HL-60 (cell line): ENCODE measurements around the gene ZMPSTE24.
"Not testable (repeated sequence)": the region's sequence is repeated elsewhere in the genome, so short reads cannot be mapped to it uniquely, and the experiment has no call there.

Source experiments
- DNase-seq, 2 experiments: peaks; one replicate each; pipeline ENCODE4 v3.0.0-alpha.2; 2010 to 2020; ENCODE audit warnings: low read depth in 1 of 2, low spot score in 1 of 2
- H3K27ac ChIP-seq: fragments of 250-450 bp; sonication (Bioruptor Pico); replicated peaks from 2 replicates; pipeline ENCODE4 v1.5.1; 2020; ENCODE audit warnings: mild to moderate bottlenecking, moderate library complexity
- H3K27me3 ChIP-seq: fragments of 250-450 bp; sonication (Bioruptor Pico); 2 replicates; pipeline ENCODE4 v1.5.1; 2021; ENCODE audit warnings: mild to moderate bottlenecking, moderate library complexity; ENCODE audit not compliant: insufficient read depth, poor library complexity, severe bottlenecking
- H3K4me3 ChIP-seq: replicated peaks from 2 replicates; pipeline ENCODE4 v1.5.1; 2011; ENCODE audit warnings: mild to moderate bottlenecking, control low read depth, low read length; ENCODE audit not compliant: insufficient read depth
- CTCF ChIP-seq: IDR thresholded peaks from one replicate; pipeline ENCODE4 v1.5.1; 2011; ENCODE audit warnings: low read length, control low read depth, inconsistent platforms; ENCODE audit not compliant: insufficient read depth
- GABPA ChIP-seq: IDR thresholded peaks from 2 replicates; pipeline ENCODE4 v1.6.1; 2012; ENCODE audit warnings: low read depth
- POLR2AphosphoS5 ChIP-seq: IDR thresholded peaks from 2 replicates; pipeline ENCODE4 v1.6.1; 2012; ENCODE audit warnings: low read depth
- SPI1 ChIP-seq: IDR thresholded peaks from 2 replicates; pipeline ENCODE4 v1.6.1; 2012; ENCODE audit warnings: low read depth, mild to moderate bottlenecking, borderline replicate concordance
- TF ChIP-seq, protein P1 (sequence below): IDR thresholded peaks from 2 replicates; pipeline ENCODE4 v1.6.1; 2012; ENCODE audit warnings: low read depth; ENCODE audit not compliant: insufficient replicate concordance

Gene ZMPSTE24

DNA sequence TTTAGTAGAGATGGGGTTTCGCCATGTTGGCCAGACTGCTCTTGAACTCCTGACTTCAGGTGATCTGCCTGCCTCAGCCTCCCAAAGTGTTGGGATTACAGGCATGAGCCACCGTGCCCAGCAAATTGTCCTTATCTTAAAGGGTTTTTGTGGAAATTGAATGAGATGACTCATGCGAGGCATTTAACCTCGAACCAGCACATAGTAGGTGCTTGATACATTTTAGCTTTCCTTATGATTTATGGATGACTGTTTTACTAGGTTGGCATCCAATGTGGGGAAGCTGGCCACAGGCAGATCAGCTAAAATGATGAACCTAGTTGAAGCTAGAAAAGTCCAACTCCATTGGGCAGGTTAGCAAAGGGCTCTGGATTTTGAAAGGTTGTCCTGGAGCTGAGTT, 60.4 kb downstream of the ZMPSTE24 start:
- TF ChIP-seq SPI1: no peak
- TF ChIP-seq, protein P1, sequence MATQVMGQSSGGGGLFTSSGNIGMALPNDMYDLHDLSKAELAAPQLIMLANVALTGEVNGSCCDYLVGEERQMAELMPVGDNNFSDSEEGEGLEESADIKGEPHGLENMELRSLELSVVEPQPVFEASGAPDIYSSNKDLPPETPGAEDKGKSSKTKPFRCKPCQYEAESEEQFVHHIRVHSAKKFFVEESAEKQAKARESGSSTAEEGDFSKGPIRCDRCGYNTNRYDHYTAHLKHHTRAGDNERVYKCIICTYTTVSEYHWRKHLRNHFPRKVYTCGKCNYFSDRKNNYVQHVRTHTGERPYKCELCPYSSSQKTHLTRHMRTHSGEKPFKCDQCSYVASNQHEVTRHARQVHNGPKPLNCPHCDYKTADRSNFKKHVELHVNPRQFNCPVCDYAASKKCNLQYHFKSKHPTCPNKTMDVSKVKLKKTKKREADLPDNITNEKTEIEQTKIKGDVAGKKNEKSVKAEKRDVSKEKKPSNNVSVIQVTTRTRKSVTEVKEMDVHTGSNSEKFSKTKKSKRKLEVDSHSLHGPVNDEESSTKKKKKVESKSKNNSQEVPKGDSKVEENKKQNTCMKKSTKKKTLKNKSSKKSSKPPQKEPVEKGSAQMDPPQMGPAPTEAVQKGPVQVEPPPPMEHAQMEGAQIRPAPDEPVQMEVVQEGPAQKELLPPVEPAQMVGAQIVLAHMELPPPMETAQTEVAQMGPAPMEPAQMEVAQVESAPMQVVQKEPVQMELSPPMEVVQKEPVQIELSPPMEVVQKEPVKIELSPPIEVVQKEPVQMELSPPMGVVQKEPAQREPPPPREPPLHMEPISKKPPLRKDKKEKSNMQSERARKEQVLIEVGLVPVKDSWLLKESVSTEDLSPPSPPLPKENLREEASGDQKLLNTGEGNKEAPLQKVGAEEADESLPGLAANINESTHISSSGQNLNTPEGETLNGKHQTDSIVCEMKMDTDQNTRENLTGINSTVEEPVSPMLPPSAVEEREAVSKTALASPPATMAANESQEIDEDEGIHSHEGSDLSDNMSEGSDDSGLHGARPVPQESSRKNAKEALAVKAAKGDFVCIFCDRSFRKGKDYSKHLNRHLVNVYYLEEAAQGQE: no peak
- TF ChIP-seq GABPA: no peak
- TF ChIP-seq POLR2AphosphoS5: no peak
- no peak for TF ChIP-seq CTCF
- H3K27me3 ChIP-seq: peaks cover 19% of the 10 kb centered on the region
- no peak overlapping the region for H3K27ac ChIP-seq
- H3K4me3 ChIP-seq: no peak overlapping the region
- DNase-seq: no peak

- peaks cover 19% of the 10 kb centered on the region for H3K27me3 ChIP-seq
Observed at GRCh38 chr1:40318970-40319621, 61.1 kb downstream of the ZMPSTE24 start.

GRCh38 chr1:40331403-40331802, 73.4 kb downstream of the ZMPSTE24 start:
- H3K4me3 ChIP-seq, H3K27ac ChIP-seq, DNase-seq, H3K27me3 ChIP-seq: not testable (repeated sequence)

More at GRCh38 chr1:40318970-40319621, 61.1 kb downstream of the ZMPSTE24 start:
- DNase-seq: no peak
- Histone ChIP-seq H3K4me3 (no peak overlapping the region), H3K27ac (no peak overlapping the region)
- TF ChIP-seq POLR2AphosphoS5 (no peak), GABPA (no peak), CTCF (no peak), SPI1 (no peak)
- TF ChIP-seq, protein P1: no peak

GRCh38 chr1:40332695-40333094, 74.7 kb downstream of the ZMPSTE24 start:
- no peak overlapping the region for H3K27ac ChIP-seq
- H3K27me3 ChIP-seq: no peaks in the 10 kb centered on the region
- no peak overlapping the region for H3K4me3 ChIP-seq
- TF ChIP-seq, protein P1: no peak
- no peak for TF ChIP-seq SPI1
- no peak for TF ChIP-seq CTCF
- TF ChIP-seq GABPA: no peak
- DNase-seq: no peak
